Measurements from ENCODE around the gene PAQR3.
A peak's percentile ranks its signal among the peaks of the same experiment; 100 is the strongest.
"Not testable (repeated sequence)": the region's sequence is repeated elsewhere in the genome, so short reads cannot be mapped to it uniquely, and the experiment has no call there.

PAQR3 gene

GRCh38 chr4:78923464-78924312, 15.6 kb downstream of the PAQR3 start:
- no peak for DNase-seq

GRCh38 chr4:78922207-78922606, 17.0 kb downstream of the PAQR3 start:
- no peak for DNase-seq

- no peak for DNase-seq
These were observed 28.6 kb downstream of the PAQR3 start for GRCh38 chr4:78910612-78911011.

DNA sequence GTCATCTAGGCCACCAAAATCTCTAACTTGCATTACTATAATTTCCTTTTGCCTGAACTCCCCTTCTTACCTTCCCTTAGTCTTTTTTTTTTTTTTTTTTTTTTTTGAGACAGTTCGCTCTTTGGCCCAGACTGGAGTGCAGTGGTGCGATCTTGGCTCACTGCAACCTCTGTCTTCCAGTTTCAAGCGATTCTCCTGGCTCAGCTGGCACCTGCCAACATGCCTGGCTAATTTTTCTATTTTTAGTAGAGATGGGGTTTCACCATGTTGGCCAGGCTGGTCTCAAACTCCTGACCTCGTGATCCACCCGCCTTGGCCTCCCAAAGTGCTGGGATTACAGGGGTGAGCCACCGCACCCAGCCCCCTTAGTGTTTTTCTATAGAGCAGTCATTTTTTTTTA, 30.3 kb downstream of the PAQR3 start:
- not testable (repeated sequence) for DNase-seq

GRCh38 chr4:78907638-78908037, 31.6 kb downstream of the PAQR3 start:
- DNase-seq: no peak

DNA sequence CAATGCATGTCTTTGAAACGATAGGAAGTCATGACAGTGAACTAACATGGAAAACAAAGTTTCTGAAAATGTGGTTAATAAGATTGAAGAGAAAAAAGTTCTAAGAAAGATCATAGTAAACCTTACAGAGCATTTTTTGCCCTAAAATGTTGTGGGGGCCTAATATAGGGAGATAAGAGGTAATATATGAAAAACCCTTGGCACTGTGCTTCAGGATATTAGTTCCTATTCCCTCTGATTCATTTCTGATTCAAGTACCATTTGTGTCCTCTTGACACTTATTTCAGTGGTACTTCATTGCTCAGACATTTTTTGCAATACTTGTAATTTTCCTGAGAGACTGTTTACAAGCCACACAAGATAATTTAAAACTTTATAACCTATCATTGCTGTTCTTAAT, 35.1 kb downstream of the PAQR3 start:
- DNase-seq: no peak

DNA sequence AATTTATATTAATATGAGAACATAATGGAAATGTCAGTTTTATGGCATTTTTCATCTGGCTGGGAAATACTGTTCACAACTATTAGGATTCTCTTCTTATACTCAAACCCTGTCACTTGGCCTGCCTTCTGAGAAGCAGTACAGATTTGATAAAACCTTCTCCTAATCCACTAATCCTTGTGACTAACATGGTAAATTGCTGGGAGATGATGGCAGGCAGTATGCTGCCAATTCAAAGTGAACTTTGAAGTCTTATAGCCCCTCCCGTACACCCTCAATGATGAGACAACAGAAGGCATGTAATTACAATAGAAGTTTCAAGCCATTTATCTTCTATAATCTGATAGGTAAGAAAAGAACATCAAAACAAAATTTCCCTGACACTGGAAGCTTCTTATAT, 36.9 kb downstream of the PAQR3 start:
- no peak for DNase-seq

- no peak for DNase-seq
These were observed 37.4 kb downstream of the PAQR3 start for GRCh38 chr4:78901882-78902281.

DNA sequence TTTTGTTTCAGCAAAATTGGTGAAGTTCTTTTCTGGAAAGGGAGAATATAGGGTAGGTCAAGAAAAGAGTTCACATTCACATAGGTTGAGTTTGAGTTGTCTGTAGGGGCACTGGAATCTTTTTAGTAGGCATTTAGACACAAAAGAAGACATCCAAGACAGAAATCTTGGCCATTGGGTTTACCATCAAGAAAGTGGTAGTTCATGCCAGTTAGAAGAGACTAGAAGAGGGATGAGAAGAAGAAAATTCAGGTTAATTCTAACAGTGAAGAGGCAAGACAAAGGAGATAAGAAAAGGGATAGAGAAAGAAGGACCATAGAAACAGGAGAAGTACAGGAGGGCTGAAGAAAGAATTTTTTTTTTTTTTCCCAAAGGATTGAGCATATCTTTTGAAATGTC, 39.9 kb downstream of the PAQR3 start:
- no peak for DNase-seq

DNA sequence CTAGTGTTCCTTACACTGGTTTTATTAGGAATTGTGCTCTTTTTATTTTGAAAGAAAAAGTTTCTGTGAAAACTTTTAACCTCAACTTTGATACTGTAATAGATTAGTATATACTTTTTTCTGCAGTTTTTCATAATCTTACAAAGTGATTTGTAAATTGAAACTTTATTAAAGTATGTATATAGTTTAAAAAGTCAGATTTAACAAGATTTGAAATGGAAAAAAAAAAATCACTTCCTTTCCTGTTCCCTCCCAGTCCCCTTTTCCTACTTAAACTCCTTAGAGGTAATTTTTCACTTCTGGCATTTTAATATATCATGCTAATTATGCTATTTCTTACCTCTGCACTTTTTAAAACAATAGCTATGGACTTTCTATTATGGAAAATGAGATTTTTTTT, 49.3 kb downstream of the PAQR3 start:
- DNase-seq: no peak

DNA sequence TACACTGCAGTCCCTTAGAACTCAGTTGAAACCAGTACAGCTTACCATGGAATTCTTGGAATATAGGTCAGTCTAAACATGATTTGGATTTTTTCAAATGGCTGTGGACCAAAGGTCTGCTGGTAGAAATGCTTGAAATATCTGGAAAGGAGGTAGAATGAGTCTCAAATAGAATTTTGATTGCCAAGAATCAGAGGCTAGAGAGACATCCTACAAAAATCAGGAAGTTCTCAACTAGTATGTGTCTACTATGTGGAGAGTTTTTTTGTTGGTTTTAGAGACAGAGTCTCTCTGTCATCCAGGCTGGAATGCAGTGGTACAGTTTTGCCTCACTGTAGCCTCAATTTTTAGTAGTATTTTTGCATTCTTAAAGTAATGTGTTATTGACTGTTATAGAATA, 53.6 kb downstream of the PAQR3 start:
- DNase-seq: no peak

GRCh38 chr4:78880874-78881492, 58.3 kb downstream of the PAQR3 start:
- no peak for DNase-seq

GRCh38 chr4:78878031-78878430, 61.2 kb downstream of the PAQR3 start:
- no peak for DNase-seq

DNA sequence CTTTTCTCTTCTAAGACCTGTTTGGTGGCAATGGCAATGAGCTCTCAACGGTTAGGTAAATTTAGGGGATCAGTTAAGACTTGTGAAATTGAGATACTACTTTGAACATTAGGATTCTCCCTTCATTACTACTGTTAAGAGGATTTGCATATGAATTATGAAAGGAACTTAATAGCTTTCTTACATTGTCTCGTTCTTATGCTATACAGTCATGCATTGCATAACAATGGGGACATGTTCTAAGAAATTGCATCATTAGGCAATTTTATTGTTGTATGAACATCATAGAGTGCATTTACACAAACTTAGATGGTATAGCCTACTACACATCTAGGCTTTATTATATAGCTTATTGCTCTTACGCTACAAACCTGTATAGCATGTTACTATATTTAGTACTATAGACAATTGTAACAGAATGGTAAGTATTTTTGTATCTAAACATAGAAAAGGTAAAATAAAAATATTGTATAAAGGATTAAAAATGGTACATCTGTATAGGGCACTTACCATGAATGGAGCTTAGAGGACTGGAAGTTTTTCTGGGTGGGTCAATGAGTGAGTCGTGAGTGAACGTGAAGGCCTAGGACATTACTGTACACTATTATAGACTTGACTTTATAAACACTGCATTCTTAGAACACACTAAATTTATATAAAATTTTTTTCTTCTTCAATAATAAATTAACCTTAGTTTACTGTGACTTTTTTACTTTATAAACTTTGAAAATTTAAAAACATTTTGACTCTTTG, 62.5 kb downstream of the PAQR3 start:
- DNase-seq: no peak

DNA sequence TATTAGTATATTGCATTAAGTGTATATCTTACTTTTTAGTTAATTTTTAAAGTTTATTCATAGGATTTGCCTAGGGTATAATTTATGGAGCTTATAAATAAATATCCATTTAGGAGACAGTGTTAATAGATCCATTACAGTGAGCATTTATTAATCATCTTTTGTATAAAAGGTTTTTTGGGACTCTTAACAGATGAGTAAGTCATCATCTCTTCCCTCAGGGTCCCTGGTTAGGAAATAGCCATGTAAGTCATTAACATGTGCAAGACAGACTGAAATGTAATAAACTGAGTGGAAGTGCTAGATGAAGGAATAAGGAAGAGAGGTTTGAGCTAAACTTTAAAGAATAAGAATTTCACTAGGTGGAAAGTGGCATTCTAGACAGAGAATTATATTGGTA, 69.2 kb downstream of the PAQR3 start:
- DNase-seq: no peak

DNA sequence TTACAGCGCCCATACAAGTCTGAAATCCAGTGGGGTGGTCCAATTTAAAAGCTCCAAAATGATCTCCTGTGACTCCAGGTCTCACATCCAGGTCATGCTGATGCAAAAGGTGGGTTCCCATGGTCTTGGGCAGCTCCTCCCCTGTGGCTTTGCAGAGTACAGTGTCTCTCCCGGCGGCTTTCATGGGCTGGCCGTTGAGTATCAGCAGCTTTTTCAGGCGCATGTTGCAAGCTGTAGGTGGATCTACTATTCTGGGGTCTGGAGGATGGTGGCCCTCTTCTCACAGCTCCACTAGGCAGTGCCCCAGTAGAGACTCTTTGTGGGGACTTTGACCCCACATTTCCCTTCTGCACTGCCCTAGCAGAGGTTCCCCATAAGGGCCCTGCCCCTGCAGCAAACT, 70.5 kb downstream of the PAQR3 start:
- not testable (repeated sequence) for DNase-seq

DNA sequence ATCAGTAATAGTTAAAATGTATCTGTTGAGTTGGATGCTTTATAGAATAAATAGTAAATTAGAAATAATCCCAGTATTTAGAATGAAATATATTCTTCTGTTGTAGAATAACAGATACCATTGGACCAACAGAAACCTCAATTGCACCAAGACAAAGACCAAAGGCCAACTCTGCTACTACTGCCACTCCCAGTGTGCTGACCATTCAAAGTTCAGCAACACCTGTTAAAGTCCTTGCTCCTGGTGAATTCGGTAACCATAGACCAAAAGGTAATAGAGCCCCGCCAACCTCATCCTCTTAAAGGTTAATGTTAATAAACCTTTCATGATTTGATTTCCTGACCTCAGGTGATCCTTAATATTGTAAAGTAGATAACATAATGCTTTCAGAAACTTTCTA, 73.8 kb downstream of the PAQR3 start:
- DNase-seq: no peak

DNA sequence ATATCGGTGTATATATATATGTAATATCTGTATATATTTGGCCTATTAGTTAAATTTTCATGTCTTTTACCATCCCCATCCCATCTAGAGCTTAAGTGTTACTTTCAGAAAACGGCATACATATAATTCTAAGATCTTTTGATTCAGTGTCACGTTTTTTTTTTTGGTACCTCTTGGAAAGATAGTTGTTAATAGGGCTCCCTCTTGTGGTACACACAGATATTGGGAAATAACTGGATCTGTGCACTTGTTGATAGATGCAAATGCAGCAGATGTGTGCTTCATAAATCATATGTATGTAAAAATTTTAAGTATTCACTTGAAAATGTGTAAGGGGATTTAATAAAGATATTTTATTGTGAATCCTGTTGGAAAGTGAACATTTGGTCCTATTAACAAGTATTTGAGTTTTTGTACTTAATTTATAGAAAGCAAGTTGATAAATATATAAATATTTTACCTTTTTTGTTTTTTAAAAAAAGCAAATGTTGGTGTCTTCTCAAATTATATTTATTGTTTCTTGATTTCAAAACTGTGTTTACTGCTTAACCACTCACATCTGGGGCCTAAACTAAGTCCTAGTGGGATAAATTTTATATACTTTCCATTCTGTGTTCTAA, 74.7 kb downstream of the PAQR3 start:
- DNase-seq: peak; percentile 67

- DNase-seq: no peak
These were observed 75.2 kb downstream of the PAQR3 start for GRCh38 chr4:78863991-78864390.

DNA sequence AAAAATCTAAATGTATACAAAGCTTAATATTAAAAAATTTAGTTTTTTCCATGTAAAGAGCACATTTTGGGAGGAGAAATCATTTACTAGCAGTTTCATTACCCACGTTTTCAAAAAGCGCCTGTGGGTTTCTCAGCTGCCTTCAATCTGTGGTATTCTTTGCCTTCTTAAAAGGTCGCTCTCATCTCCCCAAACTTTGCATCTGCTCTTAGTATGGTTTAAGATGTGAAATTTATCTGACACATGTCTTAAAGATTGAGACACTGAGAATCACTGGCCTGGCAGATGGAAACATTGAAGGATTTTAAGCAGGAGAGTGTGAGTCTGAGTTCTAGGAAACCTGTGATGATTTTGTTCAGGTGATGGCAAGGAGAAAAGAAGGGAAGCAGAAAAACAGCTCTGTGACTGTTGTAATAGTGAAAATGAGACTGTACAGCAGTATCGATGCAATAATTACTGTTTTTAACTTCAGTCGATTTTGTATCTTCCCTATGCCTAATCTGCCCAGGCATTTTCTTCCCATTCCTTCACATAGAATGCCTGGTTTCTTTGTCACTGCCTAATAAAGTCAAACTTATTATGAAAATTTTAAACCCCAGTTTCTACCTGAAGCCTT, 75.9 kb downstream of the PAQR3 start:
- DNase-seq: no peak

GRCh38 chr4:78862314-78862737, 76.9 kb downstream of the PAQR3 start:
- no peak for DNase-seq
